HL-60 (cell line): Measurements from ENCODE around the gene GRAMD4.
A peak's percentile ranks its signal among the peaks of the same experiment; 100 is the strongest.

Experiments used
- DNase-seq, 2 experiments: peaks; one replicate each; pipeline ENCODE4 v3.0.0-alpha.2; 2010 to 2020; ENCODE audit warnings: low read depth in 1 of 2, low spot score in 1 of 2
- H3K27ac ChIP-seq: fragments of 250-450 bp; sonication (Bioruptor Pico); replicated peaks from 2 replicates; pipeline ENCODE4 v1.5.1; 2020; ENCODE audit warnings: mild to moderate bottlenecking, moderate library complexity
- H3K27me3 ChIP-seq: fragments of 250-450 bp; sonication (Bioruptor Pico); 2 replicates; pipeline ENCODE4 v1.5.1; 2021; ENCODE audit warnings: mild to moderate bottlenecking, moderate library complexity; ENCODE audit not compliant: insufficient read depth, poor library complexity, severe bottlenecking
- H3K4me3 ChIP-seq: replicated peaks from 2 replicates; pipeline ENCODE4 v1.5.1; 2011; ENCODE audit warnings: mild to moderate bottlenecking, control low read depth, low read length; ENCODE audit not compliant: insufficient read depth
- GABPA ChIP-seq: IDR thresholded peaks from 2 replicates; pipeline ENCODE4 v1.6.1; 2012; ENCODE audit warnings: low read depth
- POLR2AphosphoS5 ChIP-seq: IDR thresholded peaks from 2 replicates; pipeline ENCODE4 v1.6.1; 2012; ENCODE audit warnings: low read depth
- SPI1 ChIP-seq: IDR thresholded peaks from 2 replicates; pipeline ENCODE4 v1.6.1; 2012; ENCODE audit warnings: low read depth, mild to moderate bottlenecking, borderline replicate concordance
- TF ChIP-seq, protein P1 (sequence below): IDR thresholded peaks from 2 replicates; pipeline ENCODE4 v1.6.1; 2012; ENCODE audit warnings: low read depth; ENCODE audit not compliant: insufficient replicate concordance
- TF ChIP-seq, protein P2 (sequence below): IDR thresholded peaks from one replicate; pipeline ENCODE4 v1.5.1; 2011; ENCODE audit warnings: low read length, control low read depth, inconsistent platforms; ENCODE audit not compliant: insufficient read depth

Gene GRAMD4

DNA sequence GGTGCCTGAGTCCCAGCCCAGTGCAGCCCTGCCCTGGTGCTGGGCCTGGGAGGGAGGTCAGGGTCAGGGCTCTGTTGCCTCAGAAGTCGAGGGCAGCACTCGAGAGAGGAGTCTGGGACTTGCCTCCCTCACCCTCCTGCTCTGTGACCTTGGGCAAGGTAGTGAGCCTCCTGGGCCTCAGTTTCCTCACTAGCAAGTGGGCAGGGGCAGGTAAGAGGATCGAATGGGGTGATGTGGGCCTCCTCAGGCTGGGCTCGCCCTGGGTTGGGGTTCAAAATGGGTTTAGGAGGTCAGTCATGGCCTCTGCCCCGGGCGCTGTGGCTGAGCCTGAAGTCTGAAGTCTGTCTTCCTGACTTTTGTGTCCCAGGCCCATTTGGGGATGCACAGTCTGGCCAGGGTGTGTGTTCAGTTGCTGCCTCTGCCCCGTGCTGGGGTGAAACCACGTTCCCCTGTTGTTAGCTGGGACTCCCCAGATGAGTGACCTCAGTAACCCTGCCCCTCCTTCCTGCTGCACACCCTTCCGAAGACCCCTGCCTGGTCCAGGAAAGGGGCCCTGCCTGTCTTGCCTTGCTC, 41.8 kb upstream of the GRAMD4 start:
- Histone ChIP-seq H3K4me3 (peak overlapping the region; percentile 71), H3K27ac (peak overlapping the region; percentile 83), H3K27me3 (no peaks in the 10 kb centered on the region)
- DNase-seq = no peak
- TF ChIP-seq SPI1 = no peak
- peak; percentile 30; the same call in 1 of the 2 replicates for TF ChIP-seq POLR2AphosphoS5
- TF ChIP-seq GABPA = no peak

DNA sequence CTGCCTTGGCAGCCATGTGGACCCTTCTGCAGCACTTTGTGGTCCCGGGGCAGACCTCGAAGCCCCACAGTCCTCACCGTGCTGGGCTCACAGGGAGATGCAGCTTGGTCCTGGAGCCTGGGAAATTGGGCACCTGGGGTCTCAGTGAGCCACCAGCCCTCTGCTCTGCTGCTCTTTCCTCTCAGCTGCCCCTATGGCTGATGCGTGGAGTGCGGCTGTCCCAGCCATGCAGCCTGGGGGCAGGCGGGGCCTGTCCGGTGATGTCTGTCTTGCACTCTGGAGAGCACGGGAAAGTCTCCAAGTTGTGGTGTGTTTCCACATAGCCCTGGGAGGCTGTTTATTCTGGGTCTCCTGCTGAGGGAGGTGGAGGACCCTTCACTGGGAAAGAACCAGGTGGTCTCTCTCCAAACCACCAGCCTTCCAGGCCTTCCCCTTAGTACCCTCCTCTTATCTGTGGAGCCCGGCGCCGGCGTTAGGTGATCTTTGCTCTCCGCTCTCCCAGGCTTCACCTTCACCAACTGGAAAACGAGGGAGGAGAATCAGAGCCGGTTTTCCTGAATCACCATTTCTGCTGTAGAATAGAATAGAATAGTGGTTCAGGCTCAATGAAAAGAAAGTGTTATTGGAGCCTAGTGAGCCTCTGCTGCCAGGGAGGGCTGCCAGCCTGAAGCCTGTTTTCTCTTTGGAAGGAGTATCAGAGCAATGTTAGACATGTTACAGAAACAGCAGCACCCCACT, 41.2 kb upstream of the GRAMD4 start:
- peak overlapping the region; percentile 71 for H3K4me3 ChIP-seq
- DNase-seq = no peak
- no peaks in the 10 kb centered on the region for H3K27me3 ChIP-seq
- no peak for TF ChIP-seq GABPA
- 0 out of 2 replicates have a peak, but pooled peaks have one; percentile 30 for TF ChIP-seq POLR2AphosphoS5
- H3K27ac ChIP-seq = peak overlapping the region; percentile 83

DNA sequence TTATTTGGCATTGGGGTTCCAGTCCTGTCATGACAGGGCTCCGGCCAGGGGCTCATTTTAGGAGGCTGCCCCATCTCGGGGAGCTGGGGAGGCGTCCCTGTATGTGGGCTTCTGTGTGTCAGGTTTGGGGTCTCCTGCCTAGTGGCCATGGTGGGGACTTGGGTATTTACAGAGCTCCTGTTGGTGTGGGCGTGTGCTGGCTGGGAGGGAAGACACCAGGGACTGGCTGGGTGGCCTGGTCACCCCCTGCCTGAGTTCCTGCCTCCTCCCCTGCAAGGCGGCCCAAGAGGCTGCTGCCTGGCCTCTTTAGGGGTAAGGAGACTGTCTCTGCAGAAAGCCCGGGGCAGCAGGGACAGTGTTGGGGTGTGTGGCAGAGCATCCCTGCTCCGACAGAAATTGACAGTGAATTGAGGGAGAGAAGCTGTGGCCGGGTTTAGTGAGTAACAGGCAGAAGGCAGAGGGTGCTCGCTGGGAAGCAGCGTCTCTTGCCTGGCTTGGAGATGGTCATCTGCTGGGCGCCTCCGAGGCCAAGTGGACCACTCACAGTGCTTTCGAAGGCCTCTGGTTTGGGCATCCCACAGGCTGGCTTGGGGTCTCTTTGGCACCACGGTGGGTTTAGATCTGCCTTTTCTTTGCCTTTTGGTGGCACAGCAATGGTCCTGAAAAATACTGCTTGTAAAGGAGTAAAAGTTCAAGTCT, 40.3 kb upstream of the GRAMD4 start:
- no peaks in the 10 kb centered on the region for H3K27me3 ChIP-seq
- TF ChIP-seq, protein P1, sequence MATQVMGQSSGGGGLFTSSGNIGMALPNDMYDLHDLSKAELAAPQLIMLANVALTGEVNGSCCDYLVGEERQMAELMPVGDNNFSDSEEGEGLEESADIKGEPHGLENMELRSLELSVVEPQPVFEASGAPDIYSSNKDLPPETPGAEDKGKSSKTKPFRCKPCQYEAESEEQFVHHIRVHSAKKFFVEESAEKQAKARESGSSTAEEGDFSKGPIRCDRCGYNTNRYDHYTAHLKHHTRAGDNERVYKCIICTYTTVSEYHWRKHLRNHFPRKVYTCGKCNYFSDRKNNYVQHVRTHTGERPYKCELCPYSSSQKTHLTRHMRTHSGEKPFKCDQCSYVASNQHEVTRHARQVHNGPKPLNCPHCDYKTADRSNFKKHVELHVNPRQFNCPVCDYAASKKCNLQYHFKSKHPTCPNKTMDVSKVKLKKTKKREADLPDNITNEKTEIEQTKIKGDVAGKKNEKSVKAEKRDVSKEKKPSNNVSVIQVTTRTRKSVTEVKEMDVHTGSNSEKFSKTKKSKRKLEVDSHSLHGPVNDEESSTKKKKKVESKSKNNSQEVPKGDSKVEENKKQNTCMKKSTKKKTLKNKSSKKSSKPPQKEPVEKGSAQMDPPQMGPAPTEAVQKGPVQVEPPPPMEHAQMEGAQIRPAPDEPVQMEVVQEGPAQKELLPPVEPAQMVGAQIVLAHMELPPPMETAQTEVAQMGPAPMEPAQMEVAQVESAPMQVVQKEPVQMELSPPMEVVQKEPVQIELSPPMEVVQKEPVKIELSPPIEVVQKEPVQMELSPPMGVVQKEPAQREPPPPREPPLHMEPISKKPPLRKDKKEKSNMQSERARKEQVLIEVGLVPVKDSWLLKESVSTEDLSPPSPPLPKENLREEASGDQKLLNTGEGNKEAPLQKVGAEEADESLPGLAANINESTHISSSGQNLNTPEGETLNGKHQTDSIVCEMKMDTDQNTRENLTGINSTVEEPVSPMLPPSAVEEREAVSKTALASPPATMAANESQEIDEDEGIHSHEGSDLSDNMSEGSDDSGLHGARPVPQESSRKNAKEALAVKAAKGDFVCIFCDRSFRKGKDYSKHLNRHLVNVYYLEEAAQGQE = no peak
- TF ChIP-seq, protein P2, sequence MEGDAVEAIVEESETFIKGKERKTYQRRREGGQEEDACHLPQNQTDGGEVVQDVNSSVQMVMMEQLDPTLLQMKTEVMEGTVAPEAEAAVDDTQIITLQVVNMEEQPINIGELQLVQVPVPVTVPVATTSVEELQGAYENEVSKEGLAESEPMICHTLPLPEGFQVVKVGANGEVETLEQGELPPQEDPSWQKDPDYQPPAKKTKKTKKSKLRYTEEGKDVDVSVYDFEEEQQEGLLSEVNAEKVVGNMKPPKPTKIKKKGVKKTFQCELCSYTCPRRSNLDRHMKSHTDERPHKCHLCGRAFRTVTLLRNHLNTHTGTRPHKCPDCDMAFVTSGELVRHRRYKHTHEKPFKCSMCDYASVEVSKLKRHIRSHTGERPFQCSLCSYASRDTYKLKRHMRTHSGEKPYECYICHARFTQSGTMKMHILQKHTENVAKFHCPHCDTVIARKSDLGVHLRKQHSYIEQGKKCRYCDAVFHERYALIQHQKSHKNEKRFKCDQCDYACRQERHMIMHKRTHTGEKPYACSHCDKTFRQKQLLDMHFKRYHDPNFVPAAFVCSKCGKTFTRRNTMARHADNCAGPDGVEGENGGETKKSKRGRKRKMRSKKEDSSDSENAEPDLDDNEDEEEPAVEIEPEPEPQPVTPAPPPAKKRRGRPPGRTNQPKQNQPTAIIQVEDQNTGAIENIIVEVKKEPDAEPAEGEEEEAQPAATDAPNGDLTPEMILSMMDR = no peak
- TF ChIP-seq GABPA (no peak), SPI1 (no peak), POLR2AphosphoS5 (no peak)
- peak overlapping the region; percentile 5 for H3K4me3 ChIP-seq
- peak overlapping the region; percentile 83 for H3K27ac ChIP-seq
- no peak for DNase-seq

DNA sequence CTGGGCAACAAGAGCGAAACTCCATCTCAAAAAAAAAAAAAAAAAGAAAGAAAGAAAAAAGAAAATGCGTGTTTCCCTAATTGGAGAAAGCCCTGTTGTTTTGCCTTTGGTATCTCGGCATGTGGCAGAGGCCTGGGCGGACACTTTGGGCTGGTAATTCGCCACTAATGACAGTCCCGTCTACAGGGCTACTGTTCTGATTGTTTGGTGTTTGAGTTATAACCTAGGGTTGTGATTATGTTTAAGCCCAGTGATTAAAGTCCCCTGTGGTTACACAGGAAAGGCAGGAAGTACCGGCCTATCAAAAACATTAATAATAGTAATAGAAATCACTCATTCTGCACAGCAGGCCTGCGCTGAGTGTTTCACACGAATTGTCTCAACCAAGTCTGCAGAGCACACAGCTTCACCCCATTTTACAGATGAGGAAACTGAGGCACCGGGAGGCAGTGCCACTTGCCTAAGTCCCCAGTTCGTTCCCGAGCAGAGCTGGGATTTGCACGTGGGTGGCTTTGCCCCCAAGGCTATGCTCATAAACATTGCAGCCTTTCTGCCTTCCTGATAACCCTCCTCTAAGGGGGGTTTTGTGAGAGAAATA, 39.1 kb upstream of the GRAMD4 start:
- Histone ChIP-seq H3K4me3 (no peak overlapping the region), H3K27me3 (no peaks in the 10 kb centered on the region), H3K27ac (no peak overlapping the region; the same call in 1 of the 2 replicates)
- no peak for DNase-seq
- TF ChIP-seq, protein P1 = no peak
- TF ChIP-seq GABPA = no peak
